Calu3 (cell line): Measurements from ENCODE around the gene DNAJB13. TPM values are rescaled to one million over a fixed set of nuclear protein-coding genes. Genes with fewer than 3 reads are reported as not detected.

ENCODE experiments used
- BruUV-seq: library from RNA; stranded (reverse); fragments of 400-500 nt; replicated peaks from 2 replicates; lab custom pipeline; 2021; lab: Mats Ljungman, UMichigan
- CTCF ChIA-PET: fragments of 300-600 bp; sonication (Branson Sonifier 250); formaldehyde crosslinking; loops from one replicate; lab custom pipeline; 2022; ENCODE audit warnings: antibody characterized with exemption; lab: Charles Lee
- DNase-seq: peaks from one replicate; pipeline ENCODE4 v3.0.0; 2022
- H3K27ac Mint-ChIP-seq: one replicate; pipeline ENCODE4 v1.8.0; 2022; ENCODE audit warnings: mixed read lengths; ENCODE audit not compliant: unreplicated experiment
- H3K27me3 Mint-ChIP-seq: one replicate; pipeline ENCODE4 v1.8.0; 2022; ENCODE audit warnings: mixed read lengths; ENCODE audit not compliant: unreplicated experiment
- H3K36me3 Mint-ChIP-seq: one replicate; pipeline ENCODE4 v1.8.0; 2022; ENCODE audit warnings: mild to moderate bottlenecking, moderate library complexity, mixed read lengths; ENCODE audit not compliant: insufficient read depth, unreplicated experiment
- H3K4me1 Mint-ChIP-seq: one replicate; pipeline ENCODE4 v1.8.0; 2022; ENCODE audit warnings: mild to moderate bottlenecking, low read depth, mixed read lengths; ENCODE audit not compliant: unreplicated experiment
- H3K4me3 Mint-ChIP-seq: one replicate; pipeline ENCODE4 v1.8.0; 2022; ENCODE audit warnings: mild to moderate bottlenecking, low read depth, moderate library complexity, mixed read lengths; ENCODE audit not compliant: unreplicated experiment
- H3K9me3 Mint-ChIP-seq: one replicate; pipeline ENCODE4 v1.8.0; 2022; ENCODE audit warnings: low read depth, mixed read lengths; ENCODE audit not compliant: unreplicated experiment
- intact Hi-C: fragments of 100-400 bp; cut with micrococcal nuclease; formaldehyde crosslinking; loops from one replicate; pipeline ENCODE4 v1.10.0; 2022; ENCODE audit not compliant: unreplicated experiment
- total RNA-seq: library from RNA; stranded (reverse); gene quantifications from 2 replicates; pipeline ENCODE4 v1.2.3, GENCODE V29; 2022
- TF ChIP-seq, protein P1 (sequence below): fragments of 200-600 bp; IDR thresholded peaks from one replicate; pipeline ENCODE4 v1.8.0; 2022; ENCODE audit warnings: antibody characterized with exemption; ENCODE audit not compliant: unreplicated experiment

DNAJB13 gene
- total RNA-seq, 1 experiment from 2014 or later = 0.50 TPM

GRCh38 chr11:73944901-73945300, 5.9 kb upstream of the DNAJB13 start:
- no peaks in the 10 kb centered on the region for H3K27me3 Mint-ChIP-seq
- no peak for DNase-seq
- H3K9me3 Mint-ChIP-seq = peaks cover 9% of the 10 kb centered on the region
- H3K4me1 Mint-ChIP-seq = no peaks in the 10 kb centered on the region
- no peak overlapping the region for H3K4me3 Mint-ChIP-seq
- H3K36me3 Mint-ChIP-seq = no peaks in the 10 kb centered on the region
- intact Hi-C loops = no loop called here
- BruUV-seq = no TSS peak
- H3K27ac Mint-ChIP-seq = no peak overlapping the region
- TF ChIP-seq, protein P1, sequence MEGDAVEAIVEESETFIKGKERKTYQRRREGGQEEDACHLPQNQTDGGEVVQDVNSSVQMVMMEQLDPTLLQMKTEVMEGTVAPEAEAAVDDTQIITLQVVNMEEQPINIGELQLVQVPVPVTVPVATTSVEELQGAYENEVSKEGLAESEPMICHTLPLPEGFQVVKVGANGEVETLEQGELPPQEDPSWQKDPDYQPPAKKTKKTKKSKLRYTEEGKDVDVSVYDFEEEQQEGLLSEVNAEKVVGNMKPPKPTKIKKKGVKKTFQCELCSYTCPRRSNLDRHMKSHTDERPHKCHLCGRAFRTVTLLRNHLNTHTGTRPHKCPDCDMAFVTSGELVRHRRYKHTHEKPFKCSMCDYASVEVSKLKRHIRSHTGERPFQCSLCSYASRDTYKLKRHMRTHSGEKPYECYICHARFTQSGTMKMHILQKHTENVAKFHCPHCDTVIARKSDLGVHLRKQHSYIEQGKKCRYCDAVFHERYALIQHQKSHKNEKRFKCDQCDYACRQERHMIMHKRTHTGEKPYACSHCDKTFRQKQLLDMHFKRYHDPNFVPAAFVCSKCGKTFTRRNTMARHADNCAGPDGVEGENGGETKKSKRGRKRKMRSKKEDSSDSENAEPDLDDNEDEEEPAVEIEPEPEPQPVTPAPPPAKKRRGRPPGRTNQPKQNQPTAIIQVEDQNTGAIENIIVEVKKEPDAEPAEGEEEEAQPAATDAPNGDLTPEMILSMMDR = no peak
- CTCF ChIA-PET = no interaction called here

DNA sequence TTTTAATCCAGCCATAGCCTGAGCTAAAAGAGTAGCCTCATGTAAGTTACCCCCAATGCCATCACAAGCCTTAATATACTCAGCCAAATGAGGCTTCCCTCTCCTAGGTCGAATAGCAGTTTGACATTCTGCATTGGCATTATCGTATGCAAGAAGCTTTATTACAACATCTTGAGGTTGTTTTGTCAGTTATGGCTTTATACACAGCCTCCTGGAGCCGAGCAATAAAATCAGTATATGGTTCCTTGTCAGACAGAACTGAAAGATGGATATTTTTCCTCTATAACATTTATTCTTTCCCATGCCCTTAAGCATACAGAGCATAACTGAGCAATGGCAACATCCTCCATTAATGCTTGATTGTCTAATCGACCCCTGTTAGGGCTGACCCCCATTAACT, 5.4 kb upstream of the DNAJB13 start:
- H3K36me3 Mint-ChIP-seq = no peaks in the 10 kb centered on the region
- CTCF ChIA-PET = interaction anchor here (0.5 kb wide), 1 partner anchor 411 kb away, joined by 3 read pairs; no protein-coding TSS in a partner anchor
- TF ChIP-seq, protein P1 = no peak
- no peak overlapping the region for H3K27ac Mint-ChIP-seq
- no peaks in the 10 kb centered on the region for H3K4me1 Mint-ChIP-seq
- H3K27me3 Mint-ChIP-seq = no peaks in the 10 kb centered on the region
- BruUV-seq = no TSS peak
- intact Hi-C loops = no loop called here
- peaks cover 9% of the 10 kb centered on the region for H3K9me3 Mint-ChIP-seq
- H3K4me3 Mint-ChIP-seq = no peak overlapping the region
- no peak for DNase-seq

GRCh38 chr11:73946798-73947458, 3.9 kb upstream of the DNAJB13 start:
- Mint-ChIP-seq H3K9me3 (peaks cover 3% of the 10 kb centered on the region), H3K4me1 (peaks cover 9% of the 10 kb centered on the region), H3K27me3 (no peaks in the 10 kb centered on the region), H3K4me3 (no peak overlapping the region), H3K27ac (no peak overlapping the region), H3K36me3 (no peaks in the 10 kb centered on the region)
- intact Hi-C loops = no loop called here
- TF ChIP-seq, protein P1 = no peak
- DNase-seq = no peak
- no TSS peak for BruUV-seq
- CTCF ChIA-PET = interaction anchor here (0.6 kb wide), 1 partner anchor 12 kb away, joined by 5 read pairs; no protein-coding TSS in a partner anchor

DNA sequence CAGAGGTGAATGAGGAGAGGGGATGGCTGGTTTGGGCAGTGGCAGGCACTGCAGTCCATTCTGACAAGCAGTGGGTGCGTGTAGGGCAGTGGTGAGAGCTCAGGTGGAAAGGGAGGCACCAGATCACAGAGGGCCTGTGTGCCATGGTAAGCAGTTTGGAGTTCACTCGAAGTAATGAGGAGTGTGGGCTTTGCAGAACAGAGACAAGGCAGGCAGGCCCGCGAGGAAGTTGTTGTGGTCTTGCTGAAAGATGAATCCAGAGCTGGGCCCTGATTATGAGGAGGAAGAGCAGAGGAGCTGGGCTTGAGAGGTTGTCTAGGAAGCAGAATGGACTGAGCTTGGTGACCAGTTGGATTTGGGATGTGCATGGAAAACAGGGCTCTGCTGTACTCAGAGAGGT, 1.6 kb upstream of the DNAJB13 start:
- BruUV-seq = no TSS peak
- Mint-ChIP-seq H3K27ac (no peak overlapping the region), H3K4me3 (no peak overlapping the region), H3K36me3 (peaks cover 10% of the 10 kb centered on the region), H3K4me1 (peaks cover 27% of the 10 kb centered on the region), H3K27me3 (no peaks in the 10 kb centered on the region), H3K9me3 (peaks cover 3% of the 10 kb centered on the region)
- TF ChIP-seq, protein P1 = no peak
- DNase-seq = no peak
- CTCF ChIA-PET = interaction anchor here (0.5 kb wide), 1 partner anchor 177 kb away, joined by 3 read pairs; no protein-coding TSS in a partner anchor
- intact Hi-C loops = no loop called here
